BE2C (cell line): Measurements from ENCODE around the gene AZU1. TPM values are rescaled to one million over a fixed set of nuclear protein-coding genes. Genes with fewer than 3 reads are reported as not detected.

Experiments used
- DNase-seq: peaks from one replicate; pipeline ENCODE4 v3.0.0-alpha.2; 2020
- H3K27me3 ChIP-seq: fragments of 250-450 bp; sonication (Bioruptor Pico); 2 replicates; pipeline ENCODE4 v1.5.1; 2020; ENCODE audit warnings: mild to moderate bottlenecking
- H3K36me3 ChIP-seq: fragments of 250-450 bp; sonication (Bioruptor Pico); 2 replicates; pipeline ENCODE4 v1.5.1; 2020; ENCODE audit warnings: mild to moderate bottlenecking
- H3K4me1 ChIP-seq: fragments of 250-450 bp; sonication (Bioruptor Pico); 2 replicates; pipeline ENCODE4 v1.5.1; 2020
- H3K4me3 ChIP-seq: 2 replicates; pipeline ENCODE4 v1.5.1; 2011; ENCODE audit warnings: low read depth, low read length
- H3K9me3 ChIP-seq: fragments of 250-450 bp; sonication (Bioruptor Pico); 2 replicates; pipeline ENCODE4 v1.5.1; 2020
- CTCF ChIP-seq: IDR thresholded peaks from 2 replicates; pipeline ENCODE4 v1.5.1; 2012; ENCODE audit warnings: mild to moderate bottlenecking, low read depth, low read length
- polyA plus RNA-seq: library from polyadenylated mRNA; unstranded; fragments of >200 nt; gene quantifications from one replicate; pipeline ENCODE4 v1.2.1, GENCODE V29; 2012; ENCODE audit warnings: low read depth, missing spikeins; ENCODE audit not compliant: insufficient read length, insufficient read depth

AZU1 gene
- not detected for polyA plus RNA-seq

GRCh38 chr19:827710-828321, at the start of gene AZU1:
TSS of gene AZU1 (plus strand) at chr19:827837. CDS start at chr19:827847, 10 bp downstream.
- no peak for TF ChIP-seq CTCF
- H3K36me3 ChIP-seq: no peaks in the 10 kb centered on the region
- no peaks in the 10 kb centered on the region for H3K9me3 ChIP-seq
- no peak for DNase-seq
- H3K4me3 ChIP-seq: no peak within 1 kb of the TSS
- H3K27me3 ChIP-seq: peaks cover 32% of the 10 kb centered on the region
- H3K4me1 ChIP-seq: no peaks in the 10 kb centered on the region

GRCh38 chr19:778910-779653, 48.6 kb upstream of the AZU1 start:
- H3K27me3 ChIP-seq: no peaks in the 10 kb centered on the region
- H3K36me3 ChIP-seq: no peaks in the 10 kb centered on the region
- no peak overlapping the region for H3K4me3 ChIP-seq
- H3K9me3 ChIP-seq: no peaks in the 10 kb centered on the region
- DNase-seq: no peak
- no peaks in the 10 kb centered on the region for H3K4me1 ChIP-seq
- TF ChIP-seq CTCF: no peak

GRCh38 chr19:780935-781334, 46.7 kb upstream of the AZU1 start:
- no peak for TF ChIP-seq CTCF
- H3K27me3 ChIP-seq: no peaks in the 10 kb centered on the region
- H3K4me3 ChIP-seq: no peak overlapping the region
- no peaks in the 10 kb centered on the region for H3K9me3 ChIP-seq
- no peak for DNase-seq
- no peaks in the 10 kb centered on the region for H3K36me3 ChIP-seq
- H3K4me1 ChIP-seq: no peaks in the 10 kb centered on the region

- TF ChIP-seq CTCF: no peak
- H3K36me3 ChIP-seq: no peaks in the 10 kb centered on the region
- no peak for DNase-seq
- H3K9me3 ChIP-seq: no peaks in the 10 kb centered on the region
- no peaks in the 10 kb centered on the region for H3K4me1 ChIP-seq
- no peaks in the 10 kb centered on the region for H3K27me3 ChIP-seq
- H3K4me3 ChIP-seq: no peak overlapping the region
Observed at GRCh38 chr19:781800-782184, 45.8 kb upstream of the AZU1 start.

- H3K4me1 ChIP-seq: no peaks in the 10 kb centered on the region
- H3K9me3 ChIP-seq: no peaks in the 10 kb centered on the region
- no peak for DNase-seq
- no peak for TF ChIP-seq CTCF
- H3K4me3 ChIP-seq: no peak overlapping the region
- H3K27me3 ChIP-seq: no peaks in the 10 kb centered on the region
- H3K36me3 ChIP-seq: no peaks in the 10 kb centered on the region
Observed at GRCh38 chr19:782185-782877, 45.3 kb upstream of the AZU1 start.
